ENCODE results near the gene KCNE3.

KCNE3 gene

GRCh38 chr11:74464746-74465145 is 2.6 kb downstream of the KCNE3 start:
- Histone ChIP-seq H2AFZ (ENCODE audit: low read depth, low read length) (no peak overlapping the region), H3K79me2 (ENCODE audit: insufficient read depth, low read length) (no peaks in the 10 kb centered on the region), H3K9me3 (ENCODE audit: insufficient read depth, low read length, severe bottlenecking) (no peaks in the 10 kb centered on the region), H3K9ac (ENCODE audit: low read depth, low read length) (no peak overlapping the region), H3K27me3 (ENCODE audit: insufficient read depth, low read length, poor library complexity) (peaks cover 9% of the 10 kb centered on the region), H3K4me3 (ENCODE audit: low read depth in 1 of 2, low read length in 2 of 2) (no peak overlapping the region), H4K20me1 (ENCODE audit: insufficient read depth, low read length) (no peaks in the 10 kb centered on the region; the same call in 1 of the 2 replicates), H3K4me1 (ENCODE audit: insufficient read depth, low read length) (no peaks in the 10 kb centered on the region), H3K4me2 (ENCODE audit: insufficient read depth, low read length) (no peak overlapping the region), H3K27ac (ENCODE audit: low read length) (no peak overlapping the region), H3K36me3 (ENCODE audit: insufficient read depth, low read length) (no peaks in the 10 kb centered on the region)
- ATAC-seq (ENCODE audit: insufficient read depth, low read depth), result no peak
- no peak for DNase-seq
- TF ChIP-seq CTCF (IDR thresholded peaks at IDR 0.05; ENCODE audit: borderline replicate concordance, extremely low read depth, low read length, poor library complexity, severe bottlenecking) (no peak), EZH2 (IDR thresholded peaks at IDR 0.05; ENCODE audit: borderline replicate concordance, low read depth, low read length, severe bottlenecking) (no peak)

- Histone ChIP-seq H3K9me3 (ENCODE audit: insufficient read depth, low read length, severe bottlenecking) (no peaks in the 10 kb centered on the region), H4K20me1 (ENCODE audit: insufficient read depth, low read length) (no peaks in the 10 kb centered on the region; the same call in 1 of the 2 replicates), H3K4me1 (ENCODE audit: insufficient read depth, low read length) (no peaks in the 10 kb centered on the region), H3K79me2 (ENCODE audit: insufficient read depth, low read length) (no peaks in the 10 kb centered on the region), H3K36me3 (ENCODE audit: insufficient read depth, low read length) (no peaks in the 10 kb centered on the region), H2AFZ (ENCODE audit: low read depth, low read length) (no peak overlapping the region), H3K27ac (ENCODE audit: low read length) (no peak overlapping the region), H3K9ac (ENCODE audit: low read depth, low read length) (no peak overlapping the region), H3K27me3 (ENCODE audit: insufficient read depth, low read length, poor library complexity) (peaks cover 9% of the 10 kb centered on the region), H3K4me3 (ENCODE audit: low read depth in 1 of 2, low read length in 2 of 2) (no peak overlapping the region), H3K4me2 (ENCODE audit: insufficient read depth, low read length) (no peak overlapping the region)
- TF ChIP-seq CTCF (IDR thresholded peaks at IDR 0.05; ENCODE audit: borderline replicate concordance, extremely low read depth, low read length, poor library complexity, severe bottlenecking) (no peak), EZH2 (IDR thresholded peaks at IDR 0.05; ENCODE audit: borderline replicate concordance, low read depth, low read length, severe bottlenecking) (no peak)
- ATAC-seq (ENCODE audit: insufficient read depth, low read depth) (no peak), DNase-seq (no peak)
These were observed 4.1 kb downstream of the KCNE3 start for GRCh38 chr11:74463216-74463615.

GRCh38 chr11:74462631-74463030 is 4.7 kb downstream of the KCNE3 start:
- H3K4me3 ChIP-seq (ENCODE audit: low read depth in 1 of 2, low read length in 2 of 2), result no peak overlapping the region
- TF ChIP-seq EZH2 (IDR thresholded peaks at IDR 0.05; ENCODE audit: borderline replicate concordance, low read depth, low read length, severe bottlenecking) (no peak), CTCF (IDR thresholded peaks at IDR 0.05; ENCODE audit: borderline replicate concordance, extremely low read depth, low read length, poor library complexity, severe bottlenecking) (no peak)

GRCh38 chr11:74462009-74462408 is 5.3 kb downstream of the KCNE3 start:
- H3K4me3 ChIP-seq (ENCODE audit: low read depth in 1 of 2, low read length in 2 of 2), result no peak overlapping the region
- no peaks in the 10 kb centered on the region for H3K4me1 ChIP-seq (ENCODE audit: insufficient read depth, low read length)
- ATAC-seq (ENCODE audit: insufficient read depth, low read depth), result no peak
- H3K36me3 ChIP-seq (ENCODE audit: insufficient read depth, low read length), result no peaks in the 10 kb centered on the region
- H3K4me2 ChIP-seq (ENCODE audit: insufficient read depth, low read length), result no peak overlapping the region
- H3K27me3 ChIP-seq (ENCODE audit: insufficient read depth, low read length, poor library complexity), result peaks cover 9% of the 10 kb centered on the region
- no peak for DNase-seq
- no peak for TF ChIP-seq CTCF (IDR thresholded peaks at IDR 0.05; ENCODE audit: borderline replicate concordance, extremely low read depth, low read length, poor library complexity, severe bottlenecking)
- TF ChIP-seq EZH2 (IDR thresholded peaks at IDR 0.05; ENCODE audit: borderline replicate concordance, low read depth, low read length, severe bottlenecking), result no peak
- no peaks in the 10 kb centered on the region for H3K79me2 ChIP-seq (ENCODE audit: insufficient read depth, low read length)
- no peaks in the 10 kb centered on the region for H3K9me3 ChIP-seq (ENCODE audit: insufficient read depth, low read length, severe bottlenecking)
- no peak overlapping the region for H2AFZ ChIP-seq (ENCODE audit: low read depth, low read length)
- no peak overlapping the region for H3K9ac ChIP-seq (ENCODE audit: low read depth, low read length)
- H3K27ac ChIP-seq (ENCODE audit: low read length), result no peak overlapping the region
- no peaks in the 10 kb centered on the region; the same call in 1 of the 2 replicates for H4K20me1 ChIP-seq (ENCODE audit: insufficient read depth, low read length)

More at GRCh38 chr11:74462631-74463030, 4.7 kb downstream of the KCNE3 start:
- Histone ChIP-seq H3K27ac (ENCODE audit: low read length) (no peak overlapping the region), H3K9me3 (ENCODE audit: insufficient read depth, low read length, severe bottlenecking) (no peaks in the 10 kb centered on the region), H3K36me3 (ENCODE audit: insufficient read depth, low read length) (no peaks in the 10 kb centered on the region), H3K27me3 (ENCODE audit: insufficient read depth, low read length, poor library complexity) (peaks cover 9% of the 10 kb centered on the region), H3K4me1 (ENCODE audit: insufficient read depth, low read length) (no peaks in the 10 kb centered on the region), H3K9ac (ENCODE audit: low read depth, low read length) (no peak overlapping the region), H3K79me2 (ENCODE audit: insufficient read depth, low read length) (no peaks in the 10 kb centered on the region), H2AFZ (ENCODE audit: low read depth, low read length) (no peak overlapping the region), H4K20me1 (ENCODE audit: insufficient read depth, low read length) (no peaks in the 10 kb centered on the region; the same call in 1 of the 2 replicates), H3K4me2 (ENCODE audit: insufficient read depth, low read length) (no peak overlapping the region)
- no peak for DNase-seq
- ATAC-seq (ENCODE audit: insufficient read depth, low read depth), result no peak
